HFF-Myc (cell line): ENCODE results near the gene ZNF304.

Experiments used
- DNase-seq: peaks from one replicate; pipeline ENCODE4 v3.0.0-alpha.2; 2011; ENCODE audit warnings: low read depth; ENCODE audit errors: extremely low read depth
- H3K4me3 ChIP-seq: replicated peaks from 2 replicates; pipeline ENCODE4 v1.5.1; 2011; ENCODE audit warnings: low read depth, mild to moderate bottlenecking, control low read depth, low read length
- CTCF ChIP-seq: IDR thresholded peaks from 2 replicates; pipeline ENCODE4 v1.5.1; 2012; ENCODE audit warnings: mild to moderate bottlenecking, low read depth, low read length, control low read depth; ENCODE audit errors: missing control alignments

ZNF304 gene

GRCh38 chr19:57355916-57356315 lies 4.8 kb downstream of the ZNF304 start:
- DNase-seq: no peak
- no peak for TF ChIP-seq CTCF
- no peak overlapping the region for H3K4me3 ChIP-seq

- TF ChIP-seq CTCF: no peak
- H3K4me3 ChIP-seq: no peak overlapping the region
- DNase-seq: no peak
Observed at GRCh38 chr19:57357406-57357805, 6.3 kb downstream of the ZNF304 start.

GRCh38 chr19:57359300-57359699 lies 8.2 kb downstream of the ZNF304 start:
- DNase-seq: no peak
- H3K4me3 ChIP-seq: no peak overlapping the region
- no peak for TF ChIP-seq CTCF

GRCh38 chr19:57362419-57362818 lies 11.3 kb downstream of the ZNF304 start:
- TF ChIP-seq CTCF: no peak
- peak overlapping the region; percentile 63 for H3K4me3 ChIP-seq
- no peak for DNase-seq

GRCh38 chr19:57362997-57363687 lies 12.1 kb downstream of the ZNF304 start, which contains the start of the genes TRAPPC2B and ZNF547:
TRAPPC2B (plus strand) TSS chr19:57363551; CDS start chr19:57364834, 1,283 bp downstream.
ZNF547 (plus strand) TSS chr19:57363551; CDS start chr19:57368556, 5,005 bp downstream.
- TF ChIP-seq CTCF: no peak
- peak; percentile 98 for DNase-seq
- peak within 1 kb of the TSS; percentile 63 for H3K4me3 ChIP-seq

GRCh38 chr19:57363688-57364181 lies 12.7 kb downstream of the ZNF304 start:
- TF ChIP-seq CTCF: no peak
- peak overlapping the region; percentile 63 for H3K4me3 ChIP-seq
- DNase-seq: no peak
